Stomach (tissue), 9 donors: ENCODE results near the gene RIMKLB. TPM values are rescaled to one million over a fixed set of nuclear protein-coding genes. Genes with fewer than 3 reads are reported as not detected.
A peak's percentile ranks its signal among the peaks of the same experiment; 100 is the strongest.

Source experiments
- DNase-seq, 2 donors: peaks; one replicate each; pipeline versions ENCODE4 v3.0.0 to v3.0.0-alpha.2; 2013 to 2019
- H3K27ac ChIP-seq, 5 donors: fragments of 200-600 bp in 4 of 5; sonication (generic) in 4 of 5; one replicate each; pipeline ENCODE4 v1.5.1; 2013 to 2019; ENCODE audit warnings: mild to moderate bottlenecking in 1 of 5, moderate library complexity in 1 of 5
- H3K27me3 ChIP-seq, 3 donors: fragments of 200-600 bp; sonication (generic); one replicate each; pipeline ENCODE4 v1.5.1; 2017 to 2019; ENCODE audit warnings: mixed run types in 1 of 3
- H3K36me3 ChIP-seq, 4 donors: fragments of 200-600 bp; sonication (generic); 1 replicate in 3 of 4; 2 replicates in 1 of 4; pipeline ENCODE4 v1.5.1; 2016 to 2019
- H3K4me1 ChIP-seq, 4 donors: fragments of 200-600 bp; sonication (generic); one replicate each; pipeline ENCODE4 v1.5.1; 2016 to 2019
- H3K4me3 ChIP-seq, 4 donors: fragments of 200-600 bp; sonication (generic) in 3 of 4; one replicate each; pipeline ENCODE4 v1.5.1; 2016 to 2019; ENCODE audit warnings: mild to moderate bottlenecking in 1 of 4
- H3K9me3 ChIP-seq, 4 donors: fragments of 200-600 bp; sonication (generic); one replicate each; pipeline ENCODE4 v1.5.1; 2016 to 2019
- EP300 ChIP-seq: sonication (generic); formaldehyde crosslinking; IDR thresholded peaks from one replicate; pipeline ENCODE4 v1.6.1; 2017; ENCODE audit warnings: antibody characterized with exemption
- POLR2A ChIP-seq, 4 donors: fragments of 450-650 bp; IDR thresholded peaks; one replicate each; pipeline ENCODE4 v1.6.1; 2016; ENCODE audit warnings: antibody characterized with exemption in 4 of 4, control low read depth in 2 of 4, mild to moderate bottlenecking in 1 of 4, moderate library complexity in 1 of 4
- POLR2AphosphoS5 ChIP-seq, 3 donors: sonication (generic); formaldehyde crosslinking; IDR thresholded peaks; one replicate each; pipeline ENCODE4 v1.6.1; 2016; ENCODE audit warnings: antibody characterized with exemption in 3 of 3
- WGBS, 5 donors: extraction: QIAGEN DNeasy Blood & Tissue Kit in 3 of 5; methylation state at CpG; one replicate each; pipeline versions ENCODE4 v1.1.5 to v1.1.7; 2013 to 2018; 5-methylcytosine and 5-hydroxymethylcytosine counted together
- intact Hi-C: fragments of 100-400 bp; cut with DNase I; formaldehyde crosslinking; loops from one replicate; pipeline ENCODE4 v1.15.1; 2023; ENCODE audit warnings: low total_unique reads
- polyA plus RNA-seq, 3 donors: library from polyadenylated mRNA; stranded (reverse); fragments of 200-250 nt; gene quantifications; one replicate each; pipeline ENCODE4 v1.2.3, GENCODE V29; 2013
- total RNA-seq, 5 donors: library from RNA; depleted of rRNA; stranded (reverse); fragments of >200 nt; gene quantifications; one replicate each; pipeline versions ENCODE4 v1.1.0 to v1.2.3, GENCODE V29; 2014 to 2016
- TF ChIP-seq, protein P1 (sequence below), 7 experiments: fragments of 450-650 bp in 4 of 7; fragments of 200-600 bp in 3 of 7; sonication (generic) in 3 of 7; IDR thresholded peaks; one replicate each; pipeline ENCODE4 v1.5.1; 2016 to 2019; ENCODE audit warnings: antibody characterized with exemption in 7 of 7, control low read depth in 2 of 7, mild to moderate bottlenecking in 1 of 7
- donor health status: healthy with polysubstance abuse.
- donor health status: Bipolar disorder and iron deficiency.
- donor health status: healthy.

RIMKLB gene
- total and polyA plus RNA-seq, 8 donors = 3.2 to 78.0 (median 24.1) TPM

DNA sequence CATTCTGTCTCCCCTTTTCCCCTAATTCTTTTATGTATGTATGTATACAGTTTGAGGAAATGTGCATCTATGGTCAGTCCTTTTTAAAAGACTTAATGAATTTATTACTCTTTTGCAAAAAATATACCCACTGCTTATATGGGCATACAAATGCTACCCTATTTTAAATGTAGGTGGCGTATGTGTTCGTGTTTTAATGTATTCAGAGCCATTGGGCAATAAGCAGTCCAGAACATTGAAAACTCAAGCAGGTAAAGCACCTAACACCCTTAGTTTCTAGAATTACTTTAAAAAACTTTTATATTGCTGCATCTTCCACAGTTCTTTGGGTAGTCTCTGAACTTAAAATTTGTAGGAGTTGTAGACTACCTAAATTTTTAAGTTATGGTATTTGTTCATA is 82.1 kb downstream of the RIMKLB start:
- Histone ChIP-seq H3K4me3 (no peak overlapping the region), H3K27me3 (no peaks in the 10 kb centered on the region), H3K36me3 (peaks cover 0 to 16% (median 12%) of the 10 kb centered on the region in 4 donors), H3K4me1 (peaks cover 0 to 14% (median 0%) of the 10 kb centered on the region in 4 donors), H3K9me3 (no peaks in the 10 kb centered on the region), H3K27ac (no peak overlapping the region)
- WGBS, 5 donors = 82 to 93% (median 92%) methylated on average over 2 of the region's 2 CpGs
- TF ChIP-seq POLR2AphosphoS5 (IDR thresholded peaks at IDR 0.05) (no peak), EP300 (no peak), POLR2A (IDR thresholded peaks at IDR 0.05) (no peak)
- TF ChIP-seq, protein P1, sequence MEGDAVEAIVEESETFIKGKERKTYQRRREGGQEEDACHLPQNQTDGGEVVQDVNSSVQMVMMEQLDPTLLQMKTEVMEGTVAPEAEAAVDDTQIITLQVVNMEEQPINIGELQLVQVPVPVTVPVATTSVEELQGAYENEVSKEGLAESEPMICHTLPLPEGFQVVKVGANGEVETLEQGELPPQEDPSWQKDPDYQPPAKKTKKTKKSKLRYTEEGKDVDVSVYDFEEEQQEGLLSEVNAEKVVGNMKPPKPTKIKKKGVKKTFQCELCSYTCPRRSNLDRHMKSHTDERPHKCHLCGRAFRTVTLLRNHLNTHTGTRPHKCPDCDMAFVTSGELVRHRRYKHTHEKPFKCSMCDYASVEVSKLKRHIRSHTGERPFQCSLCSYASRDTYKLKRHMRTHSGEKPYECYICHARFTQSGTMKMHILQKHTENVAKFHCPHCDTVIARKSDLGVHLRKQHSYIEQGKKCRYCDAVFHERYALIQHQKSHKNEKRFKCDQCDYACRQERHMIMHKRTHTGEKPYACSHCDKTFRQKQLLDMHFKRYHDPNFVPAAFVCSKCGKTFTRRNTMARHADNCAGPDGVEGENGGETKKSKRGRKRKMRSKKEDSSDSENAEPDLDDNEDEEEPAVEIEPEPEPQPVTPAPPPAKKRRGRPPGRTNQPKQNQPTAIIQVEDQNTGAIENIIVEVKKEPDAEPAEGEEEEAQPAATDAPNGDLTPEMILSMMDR (IDR thresholded peaks at IDR 0.05) = no peak
- intact Hi-C loops = no loop called here
- DNase-seq = no peak

DNA sequence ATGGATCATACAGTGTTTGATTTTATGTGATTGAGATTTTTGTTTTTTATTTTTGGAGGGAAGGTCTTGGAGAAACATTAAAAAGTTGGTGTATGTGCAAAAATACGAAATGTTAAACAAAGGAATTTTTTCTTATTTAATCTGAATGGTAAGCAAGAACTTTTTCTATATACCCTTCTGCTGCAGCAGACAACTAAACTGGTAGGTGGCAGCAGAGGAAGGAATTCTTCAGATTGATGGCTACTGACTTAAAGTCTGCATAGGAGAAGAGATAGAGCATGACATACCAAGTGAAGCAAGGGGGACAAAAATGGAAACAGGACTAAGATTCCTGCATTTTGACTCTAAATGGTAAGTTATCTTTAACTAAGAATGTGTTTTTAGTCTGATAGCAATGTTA is 82.6 kb downstream of the RIMKLB start:
- Histone ChIP-seq H3K4me1 (peaks cover 0 to 14% (median 0%) of the 10 kb centered on the region in 4 donors), H3K27me3 (no peaks in the 10 kb centered on the region), H3K4me3 (no peak overlapping the region), H3K9me3 (no peaks in the 10 kb centered on the region), H3K27ac (no peak overlapping the region), H3K36me3 (peaks cover 0 to 16% (median 12%) of the 10 kb centered on the region in 4 donors)
- intact Hi-C loops = no loop called here
- TF ChIP-seq, protein P1 (IDR thresholded peaks at IDR 0.05) = no peak
- TF ChIP-seq POLR2AphosphoS5 (IDR thresholded peaks at IDR 0.05) = no peak
- TF ChIP-seq POLR2A (IDR thresholded peaks at IDR 0.05) = no peak
- no peak for TF ChIP-seq EP300
- peak in 1 of 2 donors; percentile 39 for DNase-seq
- WGBS, 5 donors = 52 to 70% (median 63%) methylated on average over 1 of the region's 1 CpG

DNA sequence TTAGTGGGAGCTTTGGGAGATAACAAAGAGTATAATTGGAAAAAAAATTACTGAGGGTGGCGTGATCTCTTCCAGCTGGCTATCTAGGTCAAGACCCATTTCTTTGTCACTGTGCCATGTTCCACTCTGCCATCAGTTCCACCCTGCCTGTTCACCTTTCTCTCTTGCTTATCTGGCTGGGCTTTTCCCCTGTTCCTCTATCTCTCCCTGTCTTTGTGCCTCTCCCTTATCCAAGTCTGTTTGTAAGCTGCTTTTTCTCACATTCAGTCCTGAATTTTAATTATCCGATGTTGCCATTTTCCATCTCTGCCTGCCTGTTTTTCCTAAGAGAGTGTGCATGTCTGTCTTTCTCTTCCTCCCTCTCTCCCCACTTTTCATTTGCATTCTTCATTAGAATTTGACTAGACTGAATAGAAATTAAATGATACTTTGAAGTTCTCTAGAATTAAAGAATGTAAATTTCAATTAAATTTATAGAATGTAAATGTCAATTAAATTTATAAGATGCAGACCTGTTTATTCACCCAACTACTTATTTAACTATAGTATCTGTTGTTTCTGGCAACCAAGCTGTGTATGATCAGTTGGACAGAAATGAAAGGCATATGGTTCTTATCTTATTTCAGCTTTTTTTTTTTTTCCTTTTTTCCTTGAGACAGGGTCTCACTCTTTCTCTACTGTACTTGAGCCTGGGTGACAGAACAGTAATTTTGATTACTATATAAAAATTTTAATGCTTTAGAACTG is 83.8 kb downstream of the RIMKLB start:
- no peaks in the 10 kb centered on the region for H3K9me3 ChIP-seq
- no peak for TF ChIP-seq EP300
- TF ChIP-seq, protein P1 (IDR thresholded peaks at IDR 0.05) = no peak
- TF ChIP-seq POLR2A (IDR thresholded peaks at IDR 0.05) = no peak
- TF ChIP-seq POLR2AphosphoS5 (IDR thresholded peaks at IDR 0.05) = no peak
- 60 to 83% (median 65%) methylated on average over 2 of the region's 2 CpGs for WGBS, 5 donors
- H3K4me3 ChIP-seq = no peak overlapping the region
- H3K27ac ChIP-seq = no peak overlapping the region
- DNase-seq = no peak
- intact Hi-C loops = no loop called here
- H3K4me1 ChIP-seq = peaks cover 0 to 14% (median 0%) of the 10 kb centered on the region in 4 donors
- H3K27me3 ChIP-seq = no peaks in the 10 kb centered on the region
- peaks cover 0 to 16% (median 12%) of the 10 kb centered on the region in 4 donors for H3K36me3 ChIP-seq

DNA sequence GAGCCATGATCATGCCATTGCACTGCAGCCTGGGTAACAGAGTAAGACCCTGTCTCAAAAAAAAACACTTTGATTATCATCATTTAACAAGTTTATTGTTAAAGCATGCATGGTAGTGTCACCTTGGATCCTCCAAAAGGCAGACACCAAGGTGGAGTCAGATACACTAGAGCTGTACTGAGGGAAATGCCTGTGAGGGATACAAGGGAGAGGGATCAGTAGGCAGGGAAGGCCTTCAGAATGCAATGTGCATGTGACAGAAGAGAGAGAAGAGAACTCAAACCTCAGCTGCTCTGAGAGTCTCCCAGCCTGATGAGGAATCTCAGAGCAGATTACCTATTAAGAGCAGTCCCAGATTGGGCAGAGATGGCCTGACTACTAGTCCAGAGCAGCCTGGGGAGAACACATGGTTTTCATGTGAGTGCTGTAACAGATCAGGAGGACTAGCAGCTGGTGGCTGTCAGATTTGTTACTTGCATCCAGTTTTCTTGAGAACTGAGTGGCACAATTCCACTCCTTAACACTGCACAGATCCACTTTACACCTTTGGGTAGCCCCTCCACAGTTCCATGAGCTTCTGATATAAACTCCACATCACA is 86.6 kb downstream of the RIMKLB start:
- H3K36me3 ChIP-seq = peaks cover 0 to 15% (median 9%) of the 10 kb centered on the region in 4 donors
- H3K4me3 ChIP-seq = no peak overlapping the region
- H3K27ac ChIP-seq = no peak overlapping the region
- H3K9me3 ChIP-seq = no peaks in the 10 kb centered on the region
- no peaks in the 10 kb centered on the region for H3K27me3 ChIP-seq
- intact Hi-C loops = no loop called here
- H3K4me1 ChIP-seq = peaks cover 0 to 6% (median 0%) of the 10 kb centered on the region in 4 donors
- TF ChIP-seq, protein P1 (IDR thresholded peaks at IDR 0.05) = no peak
- peak in 1 of 2 donors; percentile 16 for DNase-seq
